Kidney epithelial cell (primary cell): Measurements from ENCODE around the gene GALNT16. TPM values are rescaled to one million over a fixed set of nuclear protein-coding genes. Genes with fewer than 3 reads are reported as not detected.
"Not testable (repeated sequence)": the region's sequence is repeated elsewhere in the genome, so short reads cannot be mapped to it uniquely, and the experiment has no call there.

Experiments
- DNase-seq: peaks from one replicate; pipeline ENCODE4 v3.0.0-alpha.2; 2010; ENCODE audit warnings: low read depth
- H3K27me3 ChIP-seq: 2 replicates; pipeline ENCODE4 v1.6.0; 2011; ENCODE audit warnings: low read length; ENCODE audit not compliant: control insufficient read depth, insufficient read depth
- H3K36me3 ChIP-seq: 2 replicates; pipeline ENCODE4 v1.5.1; 2011; ENCODE audit warnings: low read length; ENCODE audit not compliant: control insufficient read depth, insufficient read depth
- H3K4me3 ChIP-seq: 2 replicates; pipeline ENCODE4 v1.5.1; 2011; ENCODE audit warnings: low read depth, mild to moderate bottlenecking, control low read depth, low read length
- CTCF ChIP-seq: IDR thresholded peaks from 2 replicates; pipeline ENCODE4 v1.5.1; 2011; ENCODE audit warnings: mild to moderate bottlenecking, moderate library complexity, low read length, control low read depth, inconsistent platforms; ENCODE audit not compliant: insufficient read depth, poor library complexity, severe bottlenecking
- total RNA-seq: library from RNA; depleted of rRNA; stranded (reverse); fragments of >200 nt; gene quantifications from 2 replicates; pipeline ENCODE4 v1.2.3, GENCODE V29; 2015

GALNT16 gene
- total RNA-seq, result 0.33 and 3.4 TPM in 2 replicates

DNA sequence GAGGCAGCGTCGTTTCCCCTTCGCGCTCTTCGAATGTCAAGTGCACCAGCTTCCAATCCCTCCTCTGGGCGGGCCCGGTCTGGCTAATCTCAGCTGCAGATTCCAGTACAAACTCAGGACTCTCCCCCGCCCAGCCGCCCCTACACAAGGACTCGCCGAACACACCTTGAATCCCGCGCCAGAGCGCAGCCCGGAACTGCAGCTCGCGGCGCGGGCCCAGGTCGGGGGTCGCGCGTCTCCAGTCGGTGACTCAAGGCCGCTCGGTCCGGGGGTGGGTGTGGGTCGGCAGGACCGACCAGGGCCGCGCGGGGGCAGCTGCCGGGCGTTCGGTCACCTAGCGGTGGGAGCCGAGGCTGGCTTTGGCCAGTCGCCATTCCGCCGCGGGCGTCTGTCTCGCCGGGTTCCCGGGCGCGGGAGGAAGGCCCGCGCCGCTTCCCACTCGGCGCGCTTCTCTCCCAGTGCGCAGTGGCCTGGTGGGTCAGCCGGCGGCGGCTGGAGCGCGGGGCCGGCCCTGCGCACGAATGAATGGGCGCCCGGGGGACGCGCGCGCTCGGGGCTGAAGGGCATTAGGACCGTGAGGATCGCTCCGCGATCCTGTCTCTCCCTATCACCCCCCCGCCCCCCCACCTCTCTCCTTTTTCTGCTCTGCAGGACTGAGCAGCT lies at the start of gene GALNT16:
Gene GALNT16, plus strand, starts transcription at position 632 of the 663 bp plus-strand sequence. CDS start 133 bp downstream, outside the sequence.
- TF ChIP-seq CTCF, result peak; percentile 20
- H3K27me3 ChIP-seq, result peaks cover 34% of the 10 kb centered on the region
- H3K36me3 ChIP-seq, result no peaks in the 10 kb centered on the region
- DNase-seq, result no peak
- peak within 1 kb of the TSS; percentile 53 for H3K4me3 ChIP-seq

- H3K27me3 ChIP-seq, result no peaks in the 10 kb centered on the region
- DNase-seq, result no peak
- TF ChIP-seq CTCF, result no peak
- H3K36me3 ChIP-seq, result no peaks in the 10 kb centered on the region
- no peak overlapping the region for H3K4me3 ChIP-seq
Measured at GRCh38 chr14:69214393-69214792, 45.6 kb upstream of the GALNT16 start.

DNA sequence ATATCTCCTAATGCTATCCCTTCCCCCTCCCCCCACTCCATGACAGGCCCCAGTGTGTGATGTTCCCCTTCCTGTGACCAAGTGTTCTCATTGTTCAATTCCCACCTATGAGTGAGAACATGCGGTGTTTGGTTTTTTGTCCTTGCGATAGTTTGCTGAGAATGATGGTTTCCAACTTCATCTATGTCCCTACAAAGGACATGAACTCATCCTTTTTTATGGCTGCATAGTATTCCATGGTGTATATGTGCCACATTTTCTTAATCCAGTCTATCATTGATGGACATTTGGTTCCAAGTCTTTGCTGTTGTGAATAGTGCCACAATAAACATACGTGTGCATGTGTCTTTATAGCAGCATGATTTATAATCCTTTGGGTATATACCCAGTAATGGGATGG lies 42.3 kb upstream of the GALNT16 start:
- not testable (repeated sequence) for H3K36me3 ChIP-seq, H3K4me3 ChIP-seq, H3K27me3 ChIP-seq, DNase-seq

- DNase-seq, result no peak
- Histone ChIP-seq H3K27me3 (no peaks in the 10 kb centered on the region), H3K36me3 (no peaks in the 10 kb centered on the region), H3K4me3 (no peak overlapping the region)
- TF ChIP-seq CTCF, result no peak
Measured at GRCh38 chr14:69224946-69225345, 35.0 kb upstream of the GALNT16 start.

- Histone ChIP-seq H3K4me3 (no peak overlapping the region), H3K27me3 (no peaks in the 10 kb centered on the region), H3K36me3 (no peaks in the 10 kb centered on the region)
- TF ChIP-seq CTCF, result no peak
- no peak for DNase-seq
Measured at GRCh38 chr14:69226178-69226577, 33.8 kb upstream of the GALNT16 start.

GRCh38 chr14:69226736-69227135 lies 33.2 kb upstream of the GALNT16 start:
- no peak overlapping the region for H3K4me3 ChIP-seq
- DNase-seq, result no peak
- no peaks in the 10 kb centered on the region for H3K27me3 ChIP-seq
- no peaks in the 10 kb centered on the region for H3K36me3 ChIP-seq
- no peak for TF ChIP-seq CTCF
